ENCODE data around the gene CDH23. TPM values are rescaled to one million over a fixed set of nuclear protein-coding genes. Genes with fewer than 3 reads are reported as not detected.

Gene CDH23
- total and polyA plus RNA-seq, 9 of the 15 experiments (the other 6 are each of a cell fraction or from before 2014, with no cell fraction given): 0.18 to 1.2 (median 0.47) TPM

- 0 out of 2 replicates have a peak, but pooled peaks have one; percentile 30 for TF ChIP-seq ATF3 (IDR thresholded peaks at IDR 0.05)
- TF ChIP-seq ATF3 (CRISPR knock-in tag; conservative IDR thresholded peaks at IDR 0.05): no peak
- TF ChIP-seq MIER1 (IDR thresholded peaks at IDR 0.05; ENCODE audit: low read depth): no peak
- no peak for TF ChIP-seq ZNF76 (CRISPR knock-in tag; IDR thresholded peaks at IDR 0.05; ENCODE audit: borderline replicate concordance)
- TF ChIP-seq ZNF584 (CRISPR knock-in tag; IDR thresholded peaks at IDR 0.05; ENCODE audit: low read depth): no peak
- TF ChIP-seq MYNN (IDR thresholded peaks at IDR 0.05): 0 out of 2 replicates have a peak, but pooled peaks have one; percentile 17
- TF ChIP-seq MYNN (CRISPR knock-in tag; IDR thresholded peaks at IDR 0.05): no peak
- no peak for TF ChIP-seq CHD1 (IDR thresholded peaks at IDR 0.05; ENCODE audit: low read length)
- no peak for TF ChIP-seq CAMTA2 (CRISPR knock-in tag; conservative IDR thresholded peaks at IDR 0.05)
- no peak for TF ChIP-seq STAT5B (CRISPR knock-in tag; IDR thresholded peaks at IDR 0.05)
- no peak for TF ChIP-seq FIP1L1 (IDR thresholded peaks at IDR 0.05; ENCODE audit: low read depth, low read length, poor library complexity, severe bottlenecking)
- TF ChIP-seq ZNF121 (CRISPR knock-in tag; conservative IDR thresholded peaks at IDR 0.05): no peak
- TF ChIP-seq SRSF9 (IDR thresholded peaks at IDR 0.05; ENCODE audit: borderline replicate concordance, low read depth, low read length): no peak
- TF ChIP-seq ZZZ3 (IDR thresholded peaks at IDR 0.05): no peak
- no peak for TF ChIP-seq NFE2 (IDR thresholded peaks at IDR 0.05; ENCODE audit: low read depth)
- TF ChIP-seq NCOA4 (IDR thresholded peaks at IDR 0.05; ENCODE audit: partially characterized antibody): no peak
- no peak for TF ChIP-seq TCF3 (CRISPR knock-in tag; IDR thresholded peaks at IDR 0.05)
- no peak for TF ChIP-seq TFAM (CRISPR knock-in tag; conservative IDR thresholded peaks at IDR 0.05)
- no peak for TF ChIP-seq NR2C2 (CRISPR knock-in tag; IDR thresholded peaks at IDR 0.05)
- TF ChIP-seq NR2C2 (tag; IDR thresholded peaks at IDR 0.05): peak; percentile 21; the same call in 1 of the 2 replicates
- no peak for TF ChIP-seq RBM25 (IDR thresholded peaks at IDR 0.05; ENCODE audit: low read depth, low read length, severe bottlenecking)
- TF ChIP-seq TRIM25 (IDR thresholded peaks at IDR 0.05; ENCODE audit: borderline replicate concordance): no peak
- TF ChIP-seq LARP7 (IDR thresholded peaks at IDR 0.05): no peak
- no peak for TF ChIP-seq STAG1 (CRISPR knock-in tag; IDR thresholded peaks at IDR 0.05; ENCODE audit: borderline replicate concordance)
Observed at GRCh38 chr10:71647526-71648253, 251.0 kb downstream of the CDH23 start (continued).
